GM18508 (cell line): ENCODE data around the gene OTOGL.

Source experiments
- ATAC-seq: cut with Tn5 transposase; IDR thresholded peaks from one replicate; pipeline ENCODE4 v1.9.1; 2021; ENCODE audit warnings: moderate number of reproducible peaks; ENCODE audit not compliant: insufficient read depth, unreplicated experiment

The OTOGL gene

GRCh38 chr12:80422550-80422949, 323.2 kb downstream of the OTOGL start:
- no peak for ATAC-seq
